T-helper 2 cell treated with Interferon-gamma antibody and Interleukin-4, amounts not matched to agents 100 ng/mL and 5 ng/mL, for 36 hours (primary cell): Measurements from ENCODE around the gene ADAMTS7. TPM values are rescaled to one million over a fixed set of nuclear protein-coding genes. Genes with fewer than 3 reads are reported as not detected.
"Not testable (repeated sequence)": the region's sequence is repeated elsewhere in the genome, so short reads cannot be mapped to it uniquely, and the experiment has no call there.

Source experiments
- intact Hi-C: fragments of 100-400 bp; cut with micrococcal nuclease; formaldehyde crosslinking; loops from one replicate; pipeline ENCODE4 v1.15.1; 2023
- total RNA-seq: library from RNA; stranded (reverse); gene quantifications from 2 replicates; pipeline ENCODE4 v1.2.3, GENCODE V29; 2022

Gene ADAMTS7
- total RNA-seq, 1 donor from 2014 or later = 2.3 TPM

- intact Hi-C loops = no loop called here
Observed at GRCh38 chr15:78788016-78788660, 23.1 kb downstream of the ADAMTS7 start.

GRCh38 chr15:78782402-78782801 is 28.9 kb downstream of the ADAMTS7 start:
- intact Hi-C loops = not testable (repeated sequence)

- intact Hi-C loops = not testable (repeated sequence)
Observed at GRCh38 chr15:78781381-78781780, 29.9 kb downstream of the ADAMTS7 start.

- intact Hi-C loops = not testable (repeated sequence)
Observed at GRCh38 chr15:78779975-78780374, 31.3 kb downstream of the ADAMTS7 start.

GRCh38 chr15:78779176-78779785 is 32.0 kb downstream of the ADAMTS7 start:
- intact Hi-C loops = not testable (repeated sequence)

GRCh38 chr15:78778422-78778821 is 32.8 kb downstream of the ADAMTS7 start:
- intact Hi-C loops = no loop called here

- intact Hi-C loops = not testable (repeated sequence)
Observed at GRCh38 chr15:78777953-78778345, 33.3 kb downstream of the ADAMTS7 start.

GRCh38 chr15:78777290-78777952 is 33.8 kb downstream of the ADAMTS7 start:
- intact Hi-C loops = not testable (repeated sequence)

- intact Hi-C loops = not testable (repeated sequence)
Observed at GRCh38 chr15:78776046-78776925, 35.0 kb downstream of the ADAMTS7 start.

- intact Hi-C loops = no loop called here
Observed at GRCh38 chr15:78775472-78775871, 35.8 kb downstream of the ADAMTS7 start.

GRCh38 chr15:78774451-78774990 is 36.7 kb downstream of the ADAMTS7 start:
- intact Hi-C loops = not testable (repeated sequence)

GRCh38 chr15:78773765-78774450 is 37.4 kb downstream of the ADAMTS7 start:
- intact Hi-C loops = not testable (repeated sequence)

GRCh38 chr15:78772738-78773137 is 38.5 kb downstream of the ADAMTS7 start:
- intact Hi-C loops = no loop called here

- intact Hi-C loops = not testable (repeated sequence)
Observed at GRCh38 chr15:78771436-78772000, 39.7 kb downstream of the ADAMTS7 start.

- intact Hi-C loops = not testable (repeated sequence)
Observed at GRCh38 chr15:78771020-78771419, 40.2 kb downstream of the ADAMTS7 start.

GRCh38 chr15:78769473-78770225 is 41.6 kb downstream of the ADAMTS7 start:
- intact Hi-C loops = not testable (repeated sequence)

GRCh38 chr15:78768531-78769408 is 42.5 kb downstream of the ADAMTS7 start:
- intact Hi-C loops = no loop called here

GRCh38 chr15:78768096-78768495 is 43.2 kb downstream of the ADAMTS7 start:
- intact Hi-C loops = no loop called here
